ENCODE results near the gene SNTA1.

Gene SNTA1

DNA sequence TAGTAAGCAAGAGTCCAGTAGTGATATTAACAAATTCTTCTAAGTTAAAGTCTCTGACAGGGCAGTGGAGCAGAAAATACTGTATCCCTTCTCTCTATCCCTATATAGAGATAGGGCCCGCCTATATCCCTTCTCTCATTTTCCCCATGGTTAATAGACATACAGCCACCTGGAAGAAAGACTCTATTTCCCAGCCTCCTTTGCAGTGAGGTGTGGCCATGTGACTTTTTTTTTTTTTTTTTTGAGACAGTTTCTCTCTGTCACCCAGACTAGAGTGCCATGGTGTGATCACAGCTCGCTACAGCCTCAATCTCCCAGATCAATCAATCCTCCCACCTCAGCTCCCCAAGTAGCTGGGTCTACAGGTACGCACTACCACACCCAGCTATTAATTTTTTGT is 25.5 kb downstream of the SNTA1 start:
- Histone ChIP-seq H4K91ac (ENCODE audit: low read depth, low read length) (no peak overlapping the region), H3K79me2 (ENCODE audit: control insufficient read depth, insufficient read depth, low read length, poor library complexity) (no peaks in the 10 kb centered on the region), H3K27me3 (ENCODE audit: insufficient read depth, low read length) (no peaks in the 10 kb centered on the region), H2AK5ac (ENCODE audit: low read length) (no peak overlapping the region), H2BK120ac (ENCODE audit: insufficient read depth, low read length, poor library complexity) (no peak overlapping the region), H3K27ac (ENCODE audit: low read depth, low read length) (no peak overlapping the region), H2AFZ (ENCODE audit: insufficient read depth, low read length, poor library complexity) (no peak overlapping the region), H3K36me3 (ENCODE audit: control insufficient read depth in 1 of 2, insufficient read depth in 2 of 2, low read length in 2 of 2) (no peaks in the 10 kb centered on the region), H3K18ac (ENCODE audit: low read length) (no peak overlapping the region), H4K12ac (ENCODE audit: low read depth, low read length) (no peak overlapping the region), H3K4me3 (ENCODE audit: low read depth, low read length) (no peak overlapping the region), H3K23ac (ENCODE audit: low read length) (no peak overlapping the region), H3K4me1 (ENCODE audit: control insufficient read depth in 1 of 2, insufficient read depth in 2 of 2, low read length in 2 of 2) (no peaks in the 10 kb centered on the region), H3K79me1 (ENCODE audit: low read length) (no peaks in the 10 kb centered on the region), H3K14ac (ENCODE audit: low read length) (no peak overlapping the region), H3K4ac (ENCODE audit: low read depth, low read length) (no peak overlapping the region), H2BK5ac (ENCODE audit: low read depth, low read length, poor library complexity) (no peak overlapping the region), H3K9ac (ENCODE audit: low read length) (no peak overlapping the region), H2BK12ac (ENCODE audit: low read length) (no peak overlapping the region), H3K4me2 (ENCODE audit: low read length) (no peak overlapping the region), H3K9me3 (ENCODE audit: insufficient read depth, low read depth, low read length) (no peaks in the 10 kb centered on the region), H4K8ac (ENCODE audit: low read depth, low read length) (no peak overlapping the region)
- DNase-seq = no peak
- no CpG with 5 or more reads among the region's 3 CpGs for WGBS (ENCODE audit: extremely low coverage, insufficient coverage, insufficient read length)

DNA sequence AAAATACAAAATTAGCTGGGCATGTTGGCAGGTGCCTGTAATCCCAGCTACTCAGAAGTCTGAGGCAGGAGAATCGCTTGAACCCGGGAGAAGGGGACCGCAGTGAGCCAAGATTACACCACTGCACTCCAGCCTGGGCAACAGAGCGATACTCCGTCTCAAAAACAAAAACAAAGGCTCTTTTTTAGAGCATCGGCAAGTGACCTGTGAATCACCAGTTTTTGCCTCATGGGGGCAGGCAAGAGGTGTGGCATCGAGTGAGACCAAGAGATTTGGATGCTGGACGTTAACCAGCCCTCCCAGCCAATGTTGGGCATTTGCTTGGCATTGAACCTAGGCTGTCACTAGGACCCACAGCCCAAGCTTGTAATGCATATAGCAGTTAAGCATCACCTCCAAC is 27.6 kb downstream of the SNTA1 start:
- no CpG with 5 or more reads among the region's 8 CpGs for WGBS (ENCODE audit: extremely low coverage, insufficient coverage, insufficient read length)

DNA sequence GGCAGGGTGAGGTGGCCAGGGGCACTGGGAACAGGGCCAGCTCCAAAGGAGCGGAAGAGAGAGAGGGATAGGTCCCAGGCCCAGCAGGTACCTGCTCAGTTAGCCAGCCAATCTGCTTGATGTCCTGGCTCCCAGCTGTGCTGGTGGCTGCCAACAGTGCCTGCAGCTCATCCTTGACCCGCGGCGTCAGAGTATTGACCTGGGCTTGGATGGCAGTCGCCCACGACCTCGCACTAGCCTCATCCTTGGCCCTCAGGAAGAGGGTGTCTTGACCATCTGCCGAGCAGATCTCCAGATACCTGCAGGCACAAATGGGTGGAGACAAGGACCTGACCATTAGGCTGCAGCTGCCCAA is 31.1 kb downstream of the SNTA1 start:
- no peaks in the 10 kb centered on the region for H3K36me3 ChIP-seq (ENCODE audit: control insufficient read depth in 1 of 2, insufficient read depth in 2 of 2, low read length in 2 of 2)
- no peak overlapping the region for H3K23ac ChIP-seq (ENCODE audit: low read length)
- H3K79me2 ChIP-seq (ENCODE audit: control insufficient read depth, insufficient read depth, low read length, poor library complexity) = no peaks in the 10 kb centered on the region
- no peak overlapping the region for H2BK120ac ChIP-seq (ENCODE audit: insufficient read depth, low read length, poor library complexity)
- no peak overlapping the region for H3K18ac ChIP-seq (ENCODE audit: low read length)
- no peak overlapping the region for H3K14ac ChIP-seq (ENCODE audit: low read length)
- H3K27ac ChIP-seq (ENCODE audit: low read depth, low read length) = no peak overlapping the region
- H3K79me1 ChIP-seq (ENCODE audit: low read length) = no peaks in the 10 kb centered on the region
- no peak overlapping the region for H3K4ac ChIP-seq (ENCODE audit: low read depth, low read length)
- H3K4me3 ChIP-seq (ENCODE audit: low read depth, low read length) = no peak overlapping the region
- whole genome bisulfite sequencing (ENCODE audit: extremely low coverage, insufficient coverage, insufficient read length) = no CpG with 5 or more reads among the region's 8 CpGs
- H2BK5ac ChIP-seq (ENCODE audit: low read depth, low read length, poor library complexity) = no peak overlapping the region
- no peak overlapping the region for H4K91ac ChIP-seq (ENCODE audit: low read depth, low read length)
- H4K8ac ChIP-seq (ENCODE audit: low read depth, low read length) = no peak overlapping the region
- H2BK12ac ChIP-seq (ENCODE audit: low read length) = no peak overlapping the region
- H3K27me3 ChIP-seq (ENCODE audit: insufficient read depth, low read length) = no peaks in the 10 kb centered on the region
- H3K9ac ChIP-seq (ENCODE audit: low read length) = no peak overlapping the region
- H2AFZ ChIP-seq (ENCODE audit: insufficient read depth, low read length, poor library complexity) = no peak overlapping the region
- no peak overlapping the region for H4K12ac ChIP-seq (ENCODE audit: low read depth, low read length)
- DNase-seq = no peak
- H3K4me1 ChIP-seq (ENCODE audit: control insufficient read depth in 1 of 2, insufficient read depth in 2 of 2, low read length in 2 of 2) = no peaks in the 10 kb centered on the region
- no peak overlapping the region for H2AK5ac ChIP-seq (ENCODE audit: low read length)
- H3K9me3 ChIP-seq (ENCODE audit: insufficient read depth, low read depth, low read length) = peaks cover 2% of the 10 kb centered on the region
- H3K4me2 ChIP-seq (ENCODE audit: low read length) = no peak overlapping the region

More for the DNA sequence above, 27.6 kb downstream of the SNTA1 start:
- Histone ChIP-seq H3K79me2 (ENCODE audit: control insufficient read depth, insufficient read depth, low read length, poor library complexity) (no peaks in the 10 kb centered on the region), H3K4me1 (ENCODE audit: control insufficient read depth in 1 of 2, insufficient read depth in 2 of 2, low read length in 2 of 2) (no peaks in the 10 kb centered on the region), H3K79me1 (ENCODE audit: low read length) (no peaks in the 10 kb centered on the region), H4K8ac (ENCODE audit: low read depth, low read length) (no peak overlapping the region), H3K36me3 (ENCODE audit: control insufficient read depth in 1 of 2, insufficient read depth in 2 of 2, low read length in 2 of 2) (no peaks in the 10 kb centered on the region), H4K91ac (ENCODE audit: low read depth, low read length) (no peak overlapping the region), H4K12ac (ENCODE audit: low read depth, low read length) (no peak overlapping the region), H3K4ac (ENCODE audit: low read depth, low read length) (no peak overlapping the region), H2AK5ac (ENCODE audit: low read length) (no peak overlapping the region), H2BK120ac (ENCODE audit: insufficient read depth, low read length, poor library complexity) (no peak overlapping the region), H3K27me3 (ENCODE audit: insufficient read depth, low read length) (no peaks in the 10 kb centered on the region), H3K27ac (ENCODE audit: low read depth, low read length) (no peak overlapping the region), H3K23ac (ENCODE audit: low read length) (no peak overlapping the region), H3K4me2 (ENCODE audit: low read length) (no peak overlapping the region), H3K4me3 (ENCODE audit: low read depth, low read length) (no peak overlapping the region), H2BK12ac (ENCODE audit: low read length) (no peak overlapping the region), H2BK5ac (ENCODE audit: low read depth, low read length, poor library complexity) (no peak overlapping the region), H3K9ac (ENCODE audit: low read length) (no peak overlapping the region), H3K18ac (ENCODE audit: low read length) (no peak overlapping the region), H2AFZ (ENCODE audit: insufficient read depth, low read length, poor library complexity) (no peak overlapping the region), H3K14ac (ENCODE audit: low read length) (no peak overlapping the region), H3K9me3 (ENCODE audit: insufficient read depth, low read depth, low read length) (peaks cover 2% of the 10 kb centered on the region)
- DNase-seq = peak in 1 of 2 donors; percentile 47

DNA sequence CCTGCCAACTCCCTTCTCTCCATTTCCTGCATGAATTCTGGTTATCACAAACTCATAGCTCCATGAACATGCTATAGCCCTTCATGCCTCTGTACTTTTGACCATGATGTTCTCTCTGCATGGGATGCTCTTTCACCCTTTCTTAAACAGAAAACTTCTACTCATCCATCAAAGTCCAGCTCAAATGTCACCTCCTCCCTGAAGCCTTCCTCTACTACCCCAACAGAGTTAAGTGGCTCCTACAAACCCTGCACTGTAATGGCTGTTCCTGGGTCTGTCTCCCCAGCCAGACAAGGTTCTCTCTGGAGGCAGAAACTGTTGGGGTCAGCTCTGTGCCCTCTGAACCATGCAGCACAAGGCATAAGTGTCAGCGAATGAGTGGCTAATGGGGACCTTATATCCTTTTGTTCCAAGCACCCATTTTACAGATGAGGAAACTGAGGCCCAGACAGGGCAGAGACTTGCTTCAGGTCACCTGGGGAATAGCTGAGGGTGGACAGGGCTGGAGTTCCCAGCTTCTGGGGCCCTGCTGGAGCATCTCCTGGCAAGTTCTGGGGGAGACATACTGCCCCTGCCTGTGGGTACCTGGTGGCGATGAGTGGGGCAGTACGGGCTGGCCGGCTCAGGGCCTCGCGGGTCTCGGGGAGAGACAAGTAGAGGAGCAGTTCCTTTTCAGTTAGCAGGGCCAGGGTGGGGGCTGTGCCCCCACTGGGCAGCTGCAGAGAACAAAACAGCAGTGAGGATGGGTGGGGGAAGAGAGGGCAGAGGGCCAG is 31.7 kb downstream of the SNTA1 start:
- no peaks in the 10 kb centered on the region for H3K27me3 ChIP-seq (ENCODE audit: insufficient read depth, low read length)
- H3K14ac ChIP-seq (ENCODE audit: low read length) = no peak overlapping the region
- no peaks in the 10 kb centered on the region for H3K36me3 ChIP-seq (ENCODE audit: control insufficient read depth in 1 of 2, insufficient read depth in 2 of 2, low read length in 2 of 2)
- peaks cover 4% of the 10 kb centered on the region for H3K9me3 ChIP-seq (ENCODE audit: insufficient read depth, low read depth, low read length)
- H3K9ac ChIP-seq (ENCODE audit: low read length) = no peak overlapping the region
- no peak overlapping the region for H4K12ac ChIP-seq (ENCODE audit: low read depth, low read length)
- H2AFZ ChIP-seq (ENCODE audit: insufficient read depth, low read length, poor library complexity) = no peak overlapping the region
- DNase-seq = no peak
- no peak overlapping the region for H4K8ac ChIP-seq (ENCODE audit: low read depth, low read length)
- no peak overlapping the region for H3K27ac ChIP-seq (ENCODE audit: low read depth, low read length)
- no peak overlapping the region for H3K4me2 ChIP-seq (ENCODE audit: low read length)
- H3K18ac ChIP-seq (ENCODE audit: low read length) = no peak overlapping the region
- H2BK12ac ChIP-seq (ENCODE audit: low read length) = no peak overlapping the region
- no peak overlapping the region for H4K91ac ChIP-seq (ENCODE audit: low read depth, low read length)
- H3K23ac ChIP-seq (ENCODE audit: low read length) = no peak overlapping the region
- no peaks in the 10 kb centered on the region for H3K79me1 ChIP-seq (ENCODE audit: low read length)
- H3K79me2 ChIP-seq (ENCODE audit: control insufficient read depth, insufficient read depth, low read length, poor library complexity) = no peaks in the 10 kb centered on the region
- H3K4ac ChIP-seq (ENCODE audit: low read depth, low read length) = no peak overlapping the region
- H2BK5ac ChIP-seq (ENCODE audit: low read depth, low read length, poor library complexity) = no peak overlapping the region
- no peaks in the 10 kb centered on the region for H3K4me1 ChIP-seq (ENCODE audit: control insufficient read depth in 1 of 2, insufficient read depth in 2 of 2, low read length in 2 of 2)
- H2AK5ac ChIP-seq (ENCODE audit: low read length) = no peak overlapping the region
- no peak overlapping the region for H3K4me3 ChIP-seq (ENCODE audit: low read depth, low read length)
- H2BK120ac ChIP-seq (ENCODE audit: insufficient read depth, low read length, poor library complexity) = no peak overlapping the region
- WGBS (ENCODE audit: extremely low coverage, insufficient coverage, insufficient read length) = no CpG with 5 or more reads among the region's 7 CpGs

Measured in trophoblast cell (in vitro differentiated cells and primary cell).